ENCODE data around the gene ATG7. TPM values are rescaled to one million over a fixed set of nuclear protein-coding genes. Genes with fewer than 3 reads are reported as not detected.
"Not testable (repeated sequence)": the region's sequence is repeated elsewhere in the genome, so short reads cannot be mapped to it uniquely, and the experiment has no call there.

Gene ATG7
- polyA plus RNA-seq, 2 of the 4 experiments (the other 2 are of a cell fraction), result 27.2 to 41.2 TPM

DNA sequence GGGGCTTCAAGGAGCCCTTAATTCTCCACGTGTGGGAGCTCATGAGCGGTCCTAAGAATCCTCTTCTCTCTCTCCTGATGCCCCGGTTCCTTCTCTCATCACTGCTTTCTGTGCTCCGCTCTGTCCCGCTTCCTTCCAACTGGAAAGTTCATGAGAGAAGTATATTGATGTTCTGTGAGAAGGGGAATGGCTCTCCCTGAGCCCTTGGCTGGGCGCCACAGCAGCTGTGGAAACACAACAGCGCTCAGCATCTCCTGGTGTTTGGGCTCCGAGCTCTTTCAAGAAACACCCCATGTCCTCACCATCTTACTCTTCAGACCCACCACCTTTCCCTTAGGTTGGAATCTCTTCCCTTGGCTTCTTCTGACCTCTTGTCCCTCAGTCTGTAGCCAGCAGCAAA lies 209.8 kb downstream of the ATG7 start:
- no peak overlapping the region for H3K4me2 ChIP-seq
- H3K4me1 ChIP-seq, result peaks cover 26% of the 10 kb centered on the region
- ATAC-seq (no peak), DNase-seq (ENCODE audit: low read depth in 1 of 2, low spot score in 1 of 2) (no peak), FAIRE-seq (no peak)
- ChIA-PET POLR2A (no interaction called here), CTCF (interaction anchor here (1.7 kb wide), 1 partner anchor 103 kb away, joined by 4 read pairs; no protein-coding TSS in a partner anchor)
- H3K4me3 ChIP-seq, result no peak overlapping the region
- 95% methylated on average over 8 of the region's 8 CpGs for WGBS (ENCODE audit: missing lambda C conversion rate)
- no peak overlapping the region for H3K27ac ChIP-seq
- TF ChIP-seq BHLHE40 (IDR thresholded peaks at IDR 0.05; ENCODE audit: low read depth, low read length) (no peak), CBX2 (IDR thresholded peaks at IDR 0.05; ENCODE audit: borderline replicate concordance, low read depth) (no peak), FOSB (CRISPR knock-in tag; IDR thresholded peaks at IDR 0.05) (no peak), EHF (CRISPR knock-in tag; IDR thresholded peaks at IDR 0.05) (no peak), RFX5 (IDR thresholded peaks at IDR 0.05) (no peak), FOXS1 (CRISPR knock-in tag; IDR thresholded peaks at IDR 0.05) (no peak), NPAS2 (CRISPR knock-in tag; IDR thresholded peaks at IDR 0.05; ENCODE audit: borderline replicate concordance) (no peak), TFCP2L1 (CRISPR knock-in tag; IDR thresholded peaks at IDR 0.05) (no peak), HDAC2 (IDR thresholded peaks at IDR 0.05) (no peak), NFE2L2 (conservative IDR thresholded peaks at IDR 0.05; ENCODE audit: low read length) (no peak), POLR2AphosphoS2 (conservative IDR thresholded peaks at IDR 0.05; ENCODE audit: low read length) (no peak), MYC (IDR thresholded peaks at IDR 0.05; ENCODE audit: borderline replicate concordance, low read length) (no peak), FOSL2 (IDR thresholded peaks at IDR 0.05) (no peak), FOSL2 (CRISPR knock-in tag; IDR thresholded peaks at IDR 0.05) (no peak), POLR2A (IDR thresholded peaks at IDR 0.05; ENCODE audit: low read length) (no peak), RNF2 (IDR thresholded peaks at IDR 0.05; ENCODE audit: borderline replicate concordance, low read depth) (no peak), NR3C1 (IDR thresholded peaks at IDR 0.05) (no peak), EP300 (IDR thresholded peaks at IDR 0.05) (no peak), CHD2 (IDR thresholded peaks at IDR 0.05; ENCODE audit: low read length, partially characterized antibody) (no peak)
- TF ChIP-seq, protein P1, sequence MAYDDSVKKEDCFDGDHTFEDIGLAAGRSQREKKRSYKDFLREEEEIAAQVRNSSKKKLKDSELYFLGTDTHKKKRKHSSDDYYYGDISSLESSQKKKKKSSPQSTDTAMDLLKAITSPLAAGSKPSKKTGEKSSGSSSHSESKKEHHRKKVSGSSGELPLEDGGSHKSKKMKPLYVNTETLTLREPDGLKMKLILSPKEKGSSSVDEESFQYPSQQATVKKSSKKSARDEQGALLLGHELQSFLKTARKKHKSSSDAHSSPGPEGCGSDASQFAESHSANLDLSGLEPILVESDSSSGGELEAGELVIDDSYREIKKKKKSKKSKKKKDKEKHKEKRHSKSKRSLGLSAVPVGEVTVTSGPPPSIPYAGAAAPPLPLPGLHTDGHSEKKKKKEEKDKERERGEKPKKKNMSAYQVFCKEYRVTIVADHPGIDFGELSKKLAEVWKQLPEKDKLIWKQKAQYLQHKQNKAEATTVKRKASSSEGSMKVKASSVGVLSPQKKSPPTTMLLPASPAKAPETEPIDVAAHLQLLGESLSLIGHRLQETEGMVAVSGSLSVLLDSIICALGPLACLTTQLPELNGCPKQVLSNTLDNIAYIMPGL (CRISPR knock-in tag; IDR thresholded peaks at IDR 0.05; ENCODE audit: borderline replicate concordance), result no peak
- no peaks in the 10 kb centered on the region for H3K9me3 ChIP-seq

DNA sequence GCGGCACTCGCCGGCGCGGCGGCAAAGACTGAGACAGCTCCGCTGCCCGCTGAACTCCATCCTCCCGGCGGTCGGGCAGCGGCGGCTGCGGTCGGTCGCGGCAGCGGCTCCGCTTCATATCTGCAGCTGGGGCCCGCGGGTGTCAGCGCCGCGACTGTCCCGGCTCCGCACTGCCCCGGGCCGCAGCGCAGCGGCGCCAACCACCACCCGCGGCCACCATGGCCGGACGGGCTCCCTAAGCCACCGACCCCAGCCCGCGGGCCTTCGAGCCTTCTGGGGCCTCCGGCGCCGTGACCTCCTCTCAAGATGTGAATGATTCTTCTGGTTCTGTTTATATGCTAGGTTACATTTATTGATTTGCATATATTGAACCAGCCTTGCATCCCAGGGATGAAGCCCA lies 216.2 kb downstream of the ATG7 start:
- WGBS (ENCODE audit: missing lambda C conversion rate), result 98% methylated on average over 9 of the region's 42 CpGs
- H3K4me2 ChIP-seq; H3K27ac ChIP-seq; H3K4me3 ChIP-seq; DNase-seq (ENCODE audit: low read depth in 1 of 2, low spot score in 1 of 2); POLR2A ChIA-PET; ATAC-seq; FAIRE-seq; CTCF ChIA-PET; H3K9me3 ChIP-seq; H3K4me1 ChIP-seq: not testable (repeated sequence)

DNA sequence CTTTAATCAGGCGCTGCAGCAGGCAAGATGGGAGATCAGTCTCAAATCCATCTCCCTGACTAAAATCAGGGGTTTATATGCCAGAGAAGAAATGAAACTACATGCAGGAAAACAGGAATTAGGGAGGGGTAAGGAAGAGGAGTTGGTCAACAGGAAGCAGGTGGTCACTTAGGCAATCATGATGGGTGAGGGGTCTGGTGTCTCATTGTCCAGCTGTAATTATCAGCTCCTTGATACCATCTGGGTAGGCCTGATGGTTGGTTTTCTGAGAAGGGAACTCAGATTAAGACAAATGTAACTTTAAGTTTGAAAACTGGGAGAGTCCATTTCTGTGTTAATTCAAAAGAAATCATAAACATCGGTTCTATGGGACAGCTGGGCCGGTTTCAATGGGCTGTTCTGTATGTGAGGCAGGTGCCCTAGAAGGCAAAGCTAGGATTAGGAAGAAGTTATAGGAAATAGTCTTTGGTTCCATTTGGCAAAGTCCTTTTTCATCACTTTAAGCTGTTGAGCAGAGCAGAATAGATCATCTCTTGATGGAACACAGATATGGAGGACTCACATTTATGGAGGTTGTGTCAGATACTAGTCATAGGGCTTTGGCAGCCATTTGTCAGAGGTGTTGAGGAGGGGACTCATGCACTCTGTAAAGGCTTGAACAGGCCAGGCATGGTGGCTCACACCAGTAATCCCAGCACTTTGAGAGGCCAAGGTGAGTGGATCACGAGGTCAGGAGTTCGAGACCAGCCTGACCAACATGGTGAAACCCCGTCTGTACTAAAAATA lies 222.1 kb downstream of the ATG7 start:
- DNase-seq (ENCODE audit: low read depth in 1 of 2, low spot score in 1 of 2), result no peak
- no peak overlapping the region for H3K4me2 ChIP-seq
- CTCF ChIA-PET, result no interaction called here
- no peaks in the 10 kb centered on the region for H3K9me3 ChIP-seq
- POLR2A ChIA-PET, result no interaction called here
- ATAC-seq, result no peak
- H3K4me3 ChIP-seq, result no peak overlapping the region
- no peak overlapping the region for H3K27ac ChIP-seq
- H3K4me1 ChIP-seq, result peaks cover 11% of the 10 kb centered on the region
- no peak for FAIRE-seq
- 89% methylated on average over 6 of the region's 6 CpGs for WGBS (ENCODE audit: missing lambda C conversion rate)
- TF ChIP-seq ZFP36 (IDR thresholded peaks at IDR 0.05; ENCODE audit: borderline replicate concordance, partially characterized antibody) (no peak), MAFK (IDR thresholded peaks at IDR 0.05; ENCODE audit: partially characterized antibody) (no peak), FOSB (CRISPR knock-in tag; IDR thresholded peaks at IDR 0.05) (no peak), JUN (IDR thresholded peaks at IDR 0.05) (no peak), ESRRA (IDR thresholded peaks at IDR 0.05; ENCODE audit: borderline replicate concordance, low read length) (no peak), KDM1A (IDR thresholded peaks at IDR 0.05; ENCODE audit: low read depth) (no peak)
- TF ChIP-seq, protein P2, sequence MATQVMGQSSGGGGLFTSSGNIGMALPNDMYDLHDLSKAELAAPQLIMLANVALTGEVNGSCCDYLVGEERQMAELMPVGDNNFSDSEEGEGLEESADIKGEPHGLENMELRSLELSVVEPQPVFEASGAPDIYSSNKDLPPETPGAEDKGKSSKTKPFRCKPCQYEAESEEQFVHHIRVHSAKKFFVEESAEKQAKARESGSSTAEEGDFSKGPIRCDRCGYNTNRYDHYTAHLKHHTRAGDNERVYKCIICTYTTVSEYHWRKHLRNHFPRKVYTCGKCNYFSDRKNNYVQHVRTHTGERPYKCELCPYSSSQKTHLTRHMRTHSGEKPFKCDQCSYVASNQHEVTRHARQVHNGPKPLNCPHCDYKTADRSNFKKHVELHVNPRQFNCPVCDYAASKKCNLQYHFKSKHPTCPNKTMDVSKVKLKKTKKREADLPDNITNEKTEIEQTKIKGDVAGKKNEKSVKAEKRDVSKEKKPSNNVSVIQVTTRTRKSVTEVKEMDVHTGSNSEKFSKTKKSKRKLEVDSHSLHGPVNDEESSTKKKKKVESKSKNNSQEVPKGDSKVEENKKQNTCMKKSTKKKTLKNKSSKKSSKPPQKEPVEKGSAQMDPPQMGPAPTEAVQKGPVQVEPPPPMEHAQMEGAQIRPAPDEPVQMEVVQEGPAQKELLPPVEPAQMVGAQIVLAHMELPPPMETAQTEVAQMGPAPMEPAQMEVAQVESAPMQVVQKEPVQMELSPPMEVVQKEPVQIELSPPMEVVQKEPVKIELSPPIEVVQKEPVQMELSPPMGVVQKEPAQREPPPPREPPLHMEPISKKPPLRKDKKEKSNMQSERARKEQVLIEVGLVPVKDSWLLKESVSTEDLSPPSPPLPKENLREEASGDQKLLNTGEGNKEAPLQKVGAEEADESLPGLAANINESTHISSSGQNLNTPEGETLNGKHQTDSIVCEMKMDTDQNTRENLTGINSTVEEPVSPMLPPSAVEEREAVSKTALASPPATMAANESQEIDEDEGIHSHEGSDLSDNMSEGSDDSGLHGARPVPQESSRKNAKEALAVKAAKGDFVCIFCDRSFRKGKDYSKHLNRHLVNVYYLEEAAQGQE (IDR thresholded peaks at IDR 0.05), result no peak
- TF ChIP-seq, protein P3, sequence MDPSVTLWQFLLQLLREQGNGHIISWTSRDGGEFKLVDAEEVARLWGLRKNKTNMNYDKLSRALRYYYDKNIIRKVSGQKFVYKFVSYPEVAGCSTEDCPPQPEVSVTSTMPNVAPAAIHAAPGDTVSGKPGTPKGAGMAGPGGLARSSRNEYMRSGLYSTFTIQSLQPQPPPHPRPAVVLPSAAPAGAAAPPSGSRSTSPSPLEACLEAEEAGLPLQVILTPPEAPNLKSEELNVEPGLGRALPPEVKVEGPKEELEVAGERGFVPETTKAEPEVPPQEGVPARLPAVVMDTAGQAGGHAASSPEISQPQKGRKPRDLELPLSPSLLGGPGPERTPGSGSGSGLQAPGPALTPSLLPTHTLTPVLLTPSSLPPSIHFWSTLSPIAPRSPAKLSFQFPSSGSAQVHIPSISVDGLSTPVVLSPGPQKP (IDR thresholded peaks at IDR 0.05; ENCODE audit: low read depth, low read length), result no peak
- TF ChIP-seq, protein P4, sequence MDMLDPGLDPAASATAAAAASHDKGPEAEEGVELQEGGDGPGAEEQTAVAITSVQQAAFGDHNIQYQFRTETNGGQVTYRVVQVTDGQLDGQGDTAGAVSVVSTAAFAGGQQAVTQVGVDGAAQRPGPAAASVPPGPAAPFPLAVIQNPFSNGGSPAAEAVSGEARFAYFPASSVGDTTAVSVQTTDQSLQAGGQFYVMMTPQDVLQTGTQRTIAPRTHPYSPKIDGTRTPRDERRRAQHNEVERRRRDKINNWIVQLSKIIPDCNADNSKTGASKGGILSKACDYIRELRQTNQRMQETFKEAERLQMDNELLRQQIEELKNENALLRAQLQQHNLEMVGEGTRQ (IDR thresholded peaks at IDR 0.05), result no peak

Data from A549 (cell line).